Trophoblast cell (in vitro differentiated cells and primary cell): ENCODE results near the gene LIPC.

Experiments
- DNase-seq, 2 donors: peaks; one replicate each; pipeline ENCODE4 v3.0.0-alpha.2; 2016
- H2AFZ ChIP-seq: 2 replicates; pipeline ENCODE4 v1.6.1; 2013; ENCODE audit warnings: low read length, moderate library complexity, mild to moderate bottlenecking; ENCODE audit not compliant: insufficient read depth, poor library complexity
- H2AK5ac ChIP-seq: 2 replicates; pipeline ENCODE4 v1.6.1; 2013; ENCODE audit warnings: mild to moderate bottlenecking, low read length
- H2BK120ac ChIP-seq: 2 replicates; pipeline ENCODE4 v1.6.1; 2013; ENCODE audit warnings: low read length, mild to moderate bottlenecking, moderate library complexity; ENCODE audit not compliant: insufficient read depth, poor library complexity
- H2BK12ac ChIP-seq: 2 replicates; pipeline ENCODE4 v1.6.1; 2013; ENCODE audit warnings: mild to moderate bottlenecking, low read length, moderate library complexity
- H2BK5ac ChIP-seq: 2 replicates; pipeline ENCODE4 v1.6.1; 2013; ENCODE audit warnings: low read length, low read depth, moderate library complexity, mild to moderate bottlenecking; ENCODE audit not compliant: poor library complexity
- H3K14ac ChIP-seq: 2 replicates; pipeline ENCODE4 v1.6.1; 2013; ENCODE audit warnings: mild to moderate bottlenecking, low read length
- H3K18ac ChIP-seq: 2 replicates; pipeline ENCODE4 v1.6.1; 2013; ENCODE audit warnings: mild to moderate bottlenecking, low read length
- H3K23ac ChIP-seq: 2 replicates; pipeline ENCODE4 v1.6.1; 2013; ENCODE audit warnings: low read length
- H3K27ac ChIP-seq: 2 replicates; pipeline ENCODE4 v1.5.1; 2013; ENCODE audit warnings: low read depth, mild to moderate bottlenecking, inconsistent platforms, low read length, moderate library complexity
- H3K27me3 ChIP-seq: 2 replicates; pipeline ENCODE4 v1.6.1; 2013; ENCODE audit warnings: inconsistent platforms, mild to moderate bottlenecking, low read length, moderate library complexity; ENCODE audit not compliant: insufficient read depth
- H3K36me3 ChIP-seq, 2 experiments: 1 replicate in 1 of 2; 2 replicates in 1 of 2; pipeline ENCODE4 v1.6.1; 2013; ENCODE audit warnings: low read length in 2 of 2, mild to moderate bottlenecking in 2 of 2, moderate library complexity in 1 of 2; ENCODE audit not compliant: insufficient read depth in 2 of 2, control insufficient read depth in 1 of 2
- H3K4ac ChIP-seq: 2 replicates; pipeline ENCODE4 v1.6.1; 2013; ENCODE audit warnings: low read depth, mild to moderate bottlenecking, low read length, moderate library complexity
- H3K4me1 ChIP-seq, 2 experiments: 1 replicate in 1 of 2; 2 replicates in 1 of 2; pipeline ENCODE4 v1.6.1; 2013; ENCODE audit warnings: low read length in 2 of 2, mild to moderate bottlenecking in 2 of 2, moderate library complexity in 1 of 2; ENCODE audit not compliant: insufficient read depth in 2 of 2, control insufficient read depth in 1 of 2
- H3K4me2 ChIP-seq: 2 replicates; pipeline ENCODE4 v1.6.1; 2013; ENCODE audit warnings: inconsistent platforms, mild to moderate bottlenecking, low read length, moderate library complexity
- H3K4me3 ChIP-seq: 2 replicates; pipeline ENCODE4 v1.5.1; 2013; ENCODE audit warnings: mild to moderate bottlenecking, low read depth, low read length, inconsistent platforms
- H3K79me1 ChIP-seq: one replicate; pipeline ENCODE4 v1.6.1; 2013; ENCODE audit warnings: low read length
- H3K79me2 ChIP-seq: 2 replicates; pipeline ENCODE4 v1.6.1; 2013; ENCODE audit warnings: low read length, mild to moderate bottlenecking; ENCODE audit not compliant: control insufficient read depth, insufficient read depth, poor library complexity
- H3K9ac ChIP-seq: 2 replicates; pipeline ENCODE4 v1.6.1; 2013; ENCODE audit warnings: mild to moderate bottlenecking, low read length
- H3K9me3 ChIP-seq: 2 replicates; pipeline ENCODE4 v1.6.1; 2013; ENCODE audit warnings: low read depth, mild to moderate bottlenecking, control low read depth, inconsistent platforms, low read length; ENCODE audit not compliant: insufficient read depth
- H4K12ac ChIP-seq: 2 replicates; pipeline ENCODE4 v1.6.1; 2013; ENCODE audit warnings: low read depth, mild to moderate bottlenecking, low read length, moderate library complexity
- H4K8ac ChIP-seq: 2 replicates; pipeline ENCODE4 v1.6.1; 2013; ENCODE audit warnings: low read depth, mild to moderate bottlenecking, low read length, moderate library complexity
- H4K91ac ChIP-seq: one replicate; pipeline ENCODE4 v1.6.1; 2013; ENCODE audit warnings: low read depth, mild to moderate bottlenecking, low read length, moderate library complexity
- WGBS: extraction: QIAGEN DNeasy Blood & Tissue Kit; methylation state at CpG from one replicate; pipeline ENCODE4 v1.1.7; 2013; ENCODE audit warnings: missing lambda C conversion rate; ENCODE audit not compliant: insufficient read length, insufficient coverage; ENCODE audit errors: extremely low coverage; 5-methylcytosine and 5-hydroxymethylcytosine counted together

Gene LIPC

GRCh38 chr15:58404020-58404419 is 27.8 kb upstream of the LIPC start:
- Histone ChIP-seq H3K18ac (no peak overlapping the region), H4K91ac (no peak overlapping the region), H4K12ac (no peak overlapping the region), H2AFZ (no peak overlapping the region), H3K4me2 (no peak overlapping the region), H3K9me3 (peaks cover 2% of the 10 kb centered on the region), H3K79me2 (no peaks in the 10 kb centered on the region), H3K9ac (no peak overlapping the region), H2BK5ac (no peak overlapping the region), H3K27me3 (no peaks in the 10 kb centered on the region), H3K14ac (no peak overlapping the region), H3K4me3 (no peak overlapping the region), H4K8ac (no peak overlapping the region), H2BK12ac (no peak overlapping the region), H3K27ac (no peak overlapping the region), H3K23ac (no peak overlapping the region), H2BK120ac (no peak overlapping the region), H2AK5ac (no peak overlapping the region), H3K79me1 (no peaks in the 10 kb centered on the region), H3K36me3 (no peaks in the 10 kb centered on the region), H3K4me1 (no peaks in the 10 kb centered on the region), H3K4ac (no peak overlapping the region)
- no CpG with 5 or more reads among the region's 5 CpGs for WGBS
- no peak for DNase-seq

- H4K12ac ChIP-seq: no peak overlapping the region
- no peak for DNase-seq
- no peak overlapping the region for H2AK5ac ChIP-seq
- H3K4ac ChIP-seq: no peak overlapping the region
- no peak overlapping the region for H2BK5ac ChIP-seq
- H3K27ac ChIP-seq: no peak overlapping the region
- H3K79me1 ChIP-seq: peaks cover 2% of the 10 kb centered on the region
- H4K91ac ChIP-seq: no peak overlapping the region
- H3K4me1 ChIP-seq: no peaks in the 10 kb centered on the region
- H3K79me2 ChIP-seq: no peaks in the 10 kb centered on the region
- H3K9ac ChIP-seq: no peak overlapping the region
- no peak overlapping the region for H2BK12ac ChIP-seq
- no peak overlapping the region for H3K14ac ChIP-seq
- H2BK120ac ChIP-seq: no peak overlapping the region
- H3K36me3 ChIP-seq: no peaks in the 10 kb centered on the region
- H3K18ac ChIP-seq: no peak overlapping the region
- no peak overlapping the region for H3K4me2 ChIP-seq
- no peak overlapping the region for H3K23ac ChIP-seq
- H2AFZ ChIP-seq: no peak overlapping the region
- H3K4me3 ChIP-seq: no peak overlapping the region
- H3K9me3 ChIP-seq: peaks cover 2% of the 10 kb centered on the region
- H4K8ac ChIP-seq: no peak overlapping the region
- no peaks in the 10 kb centered on the region for H3K27me3 ChIP-seq
- no CpG with 5 or more reads among the region's 2 CpGs for WGBS
Measured at GRCh38 chr15:58404722-58405121, 27.1 kb upstream of the LIPC start.

GRCh38 chr15:58405865-58406264 is 25.9 kb upstream of the LIPC start:
- H3K9ac ChIP-seq: no peak overlapping the region
- no CpG with 5 or more reads among the region's 3 CpGs for WGBS
- no peak overlapping the region for H2BK12ac ChIP-seq
- H3K4ac ChIP-seq: no peak overlapping the region
- no peaks in the 10 kb centered on the region for H3K79me2 ChIP-seq
- no peak overlapping the region for H4K8ac ChIP-seq
- H3K4me3 ChIP-seq: no peak overlapping the region
- H3K18ac ChIP-seq: no peak overlapping the region
- no peak overlapping the region for H2BK120ac ChIP-seq
- no peak overlapping the region for H2AFZ ChIP-seq
- H3K4me2 ChIP-seq: no peak overlapping the region
- no peaks in the 10 kb centered on the region for H3K4me1 ChIP-seq
- H3K23ac ChIP-seq: no peak overlapping the region
- no peaks in the 10 kb centered on the region for H3K27me3 ChIP-seq
- no peak overlapping the region for H4K91ac ChIP-seq
- H2AK5ac ChIP-seq: no peak overlapping the region
- H3K79me1 ChIP-seq: peaks cover 2% of the 10 kb centered on the region
- H3K36me3 ChIP-seq: no peaks in the 10 kb centered on the region
- no peak for DNase-seq
- H2BK5ac ChIP-seq: no peak overlapping the region
- no peak overlapping the region for H4K12ac ChIP-seq
- no peak overlapping the region for H3K14ac ChIP-seq
- H3K9me3 ChIP-seq: peaks cover 2% of the 10 kb centered on the region
- no peak overlapping the region for H3K27ac ChIP-seq

- H3K4me1 ChIP-seq: no peaks in the 10 kb centered on the region
- H3K9ac ChIP-seq: no peak overlapping the region
- no peak overlapping the region for H3K4me3 ChIP-seq
- WGBS: no CpG with 5 or more reads among the region's 3 CpGs
- H2BK5ac ChIP-seq: no peak overlapping the region
- H3K23ac ChIP-seq: no peak overlapping the region
- H4K8ac ChIP-seq: no peak overlapping the region
- H3K18ac ChIP-seq: no peak overlapping the region
- DNase-seq: no peak
- H2BK120ac ChIP-seq: no peak overlapping the region
- peaks cover 2% of the 10 kb centered on the region for H3K9me3 ChIP-seq
- H3K27me3 ChIP-seq: no peaks in the 10 kb centered on the region
- H3K27ac ChIP-seq: no peak overlapping the region
- H3K14ac ChIP-seq: no peak overlapping the region
- H2AFZ ChIP-seq: no peak overlapping the region
- no peak overlapping the region for H4K91ac ChIP-seq
- H4K12ac ChIP-seq: no peak overlapping the region
- no peaks in the 10 kb centered on the region for H3K36me3 ChIP-seq
- no peak overlapping the region for H2AK5ac ChIP-seq
- H3K79me2 ChIP-seq: no peaks in the 10 kb centered on the region
- no peak overlapping the region for H3K4me2 ChIP-seq
- peaks cover 2% of the 10 kb centered on the region for H3K79me1 ChIP-seq
- H2BK12ac ChIP-seq: no peak overlapping the region
- no peak overlapping the region for H3K4ac ChIP-seq
Measured at GRCh38 chr15:58406811-58407210, 25.0 kb upstream of the LIPC start.
